Heart right ventricle (tissue), 16 donors: ENCODE data around the gene SLC4A1AP. TPM values are rescaled to one million over a fixed set of nuclear protein-coding genes. Genes with fewer than 3 reads are reported as not detected.

Experiments
- ATAC-seq, 8 donors: fragments of 200-7000 bp; cut with Tn5 transposase; one replicate each; pipeline ENCODE4 v1.9.1; 2020; ENCODE audit warnings: mild to moderate bottlenecking in 8 of 8, moderate library complexity in 8 of 8, moderate number of reproducible peaks in 1 of 8
- DNase-seq, 2 donors: peaks; one replicate each; pipeline ENCODE4 v3.0.0-alpha.2; 2020
- H3K27ac ChIP-seq, 10 donors: fragments of 200-600 bp; sonication (generic) in 2 of 10; one replicate each; pipeline versions ENCODE4 v1.5.0 to v1.8.0; 2020 to 2022; ENCODE audit warnings: mild to moderate bottlenecking in 3 of 10
- H3K27me3 ChIP-seq, 7 donors: fragments of 200-600 bp; one replicate each; pipeline ENCODE4 v1.8.0; 2021 to 2022; ENCODE audit warnings: mild to moderate bottlenecking in 2 of 7
- H3K36me3 ChIP-seq, 9 donors: fragments of 200-600 bp; sonication (generic) in 1 of 9; one replicate each; pipeline versions ENCODE4 v1.5.0 to v1.8.0; 2020 to 2022; ENCODE audit warnings: mild to moderate bottlenecking in 2 of 9
- H3K4me1 ChIP-seq, 9 donors: fragments of 200-600 bp; sonication (generic) in 1 of 9; one replicate each; pipeline versions ENCODE4 v1.5.0 to v1.8.0; 2020 to 2022; ENCODE audit warnings: mild to moderate bottlenecking in 4 of 9
- H3K4me3 ChIP-seq, 10 donors: fragments of 200-600 bp; sonication (generic) in 2 of 10; one replicate each; pipeline versions ENCODE4 v1.5.0 to v1.8.0; 2020 to 2022; ENCODE audit warnings: mild to moderate bottlenecking in 7 of 10, moderate library complexity in 2 of 10
- H3K9me3 ChIP-seq, 11 donors: fragments of 200-600 bp in 10 of 11; sonication (generic) in 2 of 11; one replicate each; pipeline versions ENCODE4 v1.5.0 to v1.8.0; 2013 to 2022; ENCODE audit warnings: mild to moderate bottlenecking in 2 of 11, control low read depth in 1 of 11, moderate library complexity in 1 of 11
- WGBS, 2 donors: extraction: QIAGEN DNeasy Blood & Tissue Kit; methylation state at CpG; one replicate each; pipeline ENCODE4 v1.1.7; 2013; ENCODE audit warnings: inconsistent platforms in 1 of 2; 5-methylcytosine and 5-hydroxymethylcytosine counted together
- intact Hi-C, 10 donors: fragments of 100-400 bp; cut with DNase I; formaldehyde crosslinking; loops; one replicate each; pipeline versions ENCODE4 v1.11.1 to v1.14.2; 2022
- polyA plus RNA-seq, 2 donors: library from polyadenylated mRNA; stranded (reverse); fragments of 200-250 nt; gene quantifications; one replicate each; pipeline ENCODE4 v1.2.3, GENCODE V29; 2013
- total RNA-seq, 10 donors: library from RNA; stranded (reverse); fragmentation: NEBNext Ultra II Directional in 3 of 10; extraction: Animal tissue kit (Norgen Biotek cat#: 25700) in 3 of 10; gene quantifications; one replicate each; pipeline versions ENCODE4 v1.2.1 to v1.2.4, GENCODE V29; 2021 to 2023
- TF ChIP-seq, protein P1 (sequence below), 9 donors: fragments of 200-600 bp; sonication (generic) in 2 of 9; IDR thresholded peaks; one replicate each; pipeline versions ENCODE4 v1.5.0 to v1.8.0; 2021 to 2022; ENCODE audit warnings: antibody characterized with exemption in 9 of 9, mild to moderate bottlenecking in 5 of 9, moderate library complexity in 1 of 9
- donor health status: Arrhythmogenic right ventricular cardiomyopathy.
- donor health status: ischemic (EF 13 %, LVEDD 7.1; RV severe dilation, severe dysfunction).
- donor health status: healthy with polysubstance abuse.
- donor health status: DM: no; HTN: yes; CAD: no.
- donor health status: DM: no; HTN: no; CAD: no.
- donor health status: ischemic (EF 25% LVEDD 6.9; RV normal size, moderate dysfunction).
- donor health status: ischemic (EF 25% LVEDD 5.7; RV mildly dilated, moderate dysfunction).
- donor health status: healthy.
- donor health status: DM: yes; HTN: yes; CAD: no.
- donor health status: Ischemic cardiomyopathy.
- donor health status: ischemic (EF 35%, LVEDD 5.7; RV mildly dilated, moderate dysfunction).
- donor health status: nonischemic (EF 11% LVEDD 7.7; RV severe dilation, severe dysfunction).
- donor health status: DM: yes; HTN: yes; CAD: no.
- donor health status: PGD.
- donor health status: ischemic (EF 29% LVEDD 5.4; RV normal size, mild dysfunction).
- donor health status: nonischemic (EF 23%, LVEDD 6.1; RV moderate dilation, normal function).

The SLC4A1AP gene
- total and polyA plus RNA-seq, 12 donors, result 11.0 to 28.7 (median 22.2) TPM

DNA sequence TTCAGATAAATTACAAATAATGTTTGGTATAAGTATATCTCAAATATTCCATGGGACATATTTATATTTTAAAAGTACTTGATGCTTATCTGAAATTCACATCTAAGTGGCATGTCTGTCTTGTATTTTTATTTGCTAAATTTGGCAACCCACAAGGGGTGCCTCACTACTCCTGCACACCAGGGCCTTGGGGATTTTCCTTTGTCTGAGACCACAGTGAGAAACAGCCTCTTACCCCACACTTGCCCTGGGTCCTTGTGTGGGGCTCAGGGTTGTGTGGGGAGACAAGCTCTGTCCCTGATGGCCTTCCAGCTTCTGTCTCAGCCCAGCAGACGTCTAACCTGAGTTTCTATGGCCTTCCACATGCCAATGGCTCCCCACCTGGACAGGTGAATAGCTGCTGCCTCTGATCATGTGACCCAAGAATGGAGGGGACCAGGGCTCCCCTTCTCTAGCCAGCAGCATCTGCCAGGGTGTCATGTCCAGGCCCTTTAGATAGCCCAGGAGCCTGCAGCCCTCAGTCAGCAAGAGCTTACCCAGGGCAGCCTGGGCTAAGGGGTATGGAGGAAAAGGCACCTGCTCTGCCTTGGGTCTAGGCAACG, 58.3 kb downstream of the SLC4A1AP start:
- Histone ChIP-seq H3K9me3 (no peaks in the 10 kb centered on the region), H3K4me3 (no peak overlapping the region), H3K36me3 (no peaks in the 10 kb centered on the region), H3K4me1 (peaks cover 4 to 53% (median 30%) of the 10 kb centered on the region in 9 donors), H3K27me3 (peaks cover 0 to 7% (median 0%) of the 10 kb centered on the region in 7 donors), H3K27ac (peak overlapping the region in 9 of 10 donors; percentile 42 to 82 (median 72))
- no peak for ATAC-seq
- TF ChIP-seq, protein P1, sequence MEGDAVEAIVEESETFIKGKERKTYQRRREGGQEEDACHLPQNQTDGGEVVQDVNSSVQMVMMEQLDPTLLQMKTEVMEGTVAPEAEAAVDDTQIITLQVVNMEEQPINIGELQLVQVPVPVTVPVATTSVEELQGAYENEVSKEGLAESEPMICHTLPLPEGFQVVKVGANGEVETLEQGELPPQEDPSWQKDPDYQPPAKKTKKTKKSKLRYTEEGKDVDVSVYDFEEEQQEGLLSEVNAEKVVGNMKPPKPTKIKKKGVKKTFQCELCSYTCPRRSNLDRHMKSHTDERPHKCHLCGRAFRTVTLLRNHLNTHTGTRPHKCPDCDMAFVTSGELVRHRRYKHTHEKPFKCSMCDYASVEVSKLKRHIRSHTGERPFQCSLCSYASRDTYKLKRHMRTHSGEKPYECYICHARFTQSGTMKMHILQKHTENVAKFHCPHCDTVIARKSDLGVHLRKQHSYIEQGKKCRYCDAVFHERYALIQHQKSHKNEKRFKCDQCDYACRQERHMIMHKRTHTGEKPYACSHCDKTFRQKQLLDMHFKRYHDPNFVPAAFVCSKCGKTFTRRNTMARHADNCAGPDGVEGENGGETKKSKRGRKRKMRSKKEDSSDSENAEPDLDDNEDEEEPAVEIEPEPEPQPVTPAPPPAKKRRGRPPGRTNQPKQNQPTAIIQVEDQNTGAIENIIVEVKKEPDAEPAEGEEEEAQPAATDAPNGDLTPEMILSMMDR (IDR thresholded peaks at IDR 0.05), result no peak
- 78 to 81% methylated on average over 2 of the region's 2 CpGs for WGBS, 2 donors
- intact Hi-C loops, result loop anchor here in 4 of 10 donors (5.0 to 10.0 kb wide), 5 partner anchors 50 to 683 kb away; partner anchors contain the start of gene MRPL33 (in 1 of the 4)
- no peak for DNase-seq

DNA sequence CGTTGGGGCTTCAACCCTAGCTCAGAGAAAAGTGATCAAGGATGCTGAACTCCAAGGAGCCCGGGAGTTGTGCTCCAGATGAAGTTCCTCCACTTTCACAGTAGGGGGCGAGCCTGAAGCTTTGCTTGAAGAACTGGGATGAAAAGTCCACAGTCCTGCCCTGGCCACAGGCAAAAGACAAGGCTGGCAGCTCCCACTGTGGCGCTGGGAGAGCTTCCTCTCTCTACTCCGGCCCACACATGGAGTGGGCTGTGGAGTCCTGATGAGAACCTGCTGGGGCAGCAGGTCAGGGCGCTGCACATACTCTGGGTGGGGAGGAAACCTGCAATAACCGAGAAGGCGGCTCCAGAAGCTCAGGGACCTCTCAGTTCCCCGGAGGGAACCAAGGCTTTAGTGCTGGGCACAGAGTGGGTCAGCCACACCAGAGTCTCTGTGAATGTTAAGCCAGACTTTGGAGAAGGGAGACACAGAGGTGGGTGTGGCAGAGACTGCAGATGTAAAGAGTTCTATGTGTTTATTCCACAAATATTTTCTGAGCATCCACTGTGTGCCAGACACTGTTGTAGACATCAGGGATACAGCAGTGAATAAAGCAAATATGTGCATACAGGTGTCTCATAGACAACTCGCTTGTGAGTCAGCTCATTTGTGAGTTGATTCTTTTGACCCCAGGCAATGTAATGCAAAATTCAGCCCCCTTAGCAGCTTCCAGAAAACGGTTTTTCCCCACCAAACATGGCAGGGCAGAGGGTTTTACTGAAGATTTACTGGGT, 59.9 kb downstream of the SLC4A1AP start:
- TF ChIP-seq, protein P1 (IDR thresholded peaks at IDR 0.05), result peak; percentile 69 to 91 (median 85)
- H3K27me3 ChIP-seq, result no peaks in the 10 kb centered on the region
- ATAC-seq (peak; percentile 50 to 80 (median 72)), DNase-seq (peak; percentile 43 to 72)
- no peak overlapping the region for H3K4me3 ChIP-seq
- H3K36me3 ChIP-seq, result no peaks in the 10 kb centered on the region
- H3K4me1 ChIP-seq, result peaks cover 4 to 60% (median 42%) of the 10 kb centered on the region in 9 donors
- peak overlapping the region in 9 of 10 donors; percentile 49 to 84 (median 73) for H3K27ac ChIP-seq
- 42 to 43% methylated on average over 11 of the region's 11 CpGs for WGBS, 2 donors
- intact Hi-C loops, result loop anchor here in 4 of 10 donors (5.0 to 10.0 kb wide), 5 partner anchors 49 to 681 kb away; partner anchors contain the start of gene MRPL33 (in 1 of the 4)
- H3K9me3 ChIP-seq, result no peaks in the 10 kb centered on the region

DNA sequence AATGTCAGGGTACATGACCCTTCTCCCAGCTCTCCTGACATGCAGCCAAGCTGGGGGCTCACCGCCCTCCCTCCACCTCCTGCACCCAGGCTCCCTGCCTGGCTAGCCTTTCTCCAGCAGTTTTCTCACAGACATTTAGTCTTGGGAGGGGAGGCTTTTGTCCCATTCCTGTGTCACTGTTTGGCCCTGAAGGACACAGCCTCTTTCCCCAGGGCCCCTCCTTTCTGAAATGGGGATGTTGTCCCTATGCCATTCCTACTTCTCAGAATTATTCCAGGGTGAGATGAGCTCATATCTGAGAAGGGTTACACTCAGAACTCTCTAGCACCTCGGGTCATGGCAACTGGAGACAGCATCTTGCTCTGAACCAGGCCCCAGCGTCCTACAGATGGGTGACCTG, 60.5 kb downstream of the SLC4A1AP start:
- Histone ChIP-seq H3K27ac (peak overlapping the region in 8 of 10 donors; percentile 49 to 84 (median 76)), H3K9me3 (no peaks in the 10 kb centered on the region), H3K4me3 (no peak overlapping the region), H3K36me3 (no peaks in the 10 kb centered on the region), H3K27me3 (no peaks in the 10 kb centered on the region), H3K4me1 (peaks cover 4 to 67% (median 48%) of the 10 kb centered on the region in 9 donors)
- DNase-seq (no peak), ATAC-seq (peak in 5 of 8 donors; percentile 7 to 48 (median 25))
- TF ChIP-seq, protein P1 (IDR thresholded peaks at IDR 0.05), result no peak
- WGBS, 2 donors, result 78 to 81% methylated on average over 3 of the region's 3 CpGs
- intact Hi-C loops, result loop anchor here in 4 of 10 donors (5.0 to 10.0 kb wide), 5 partner anchors 48 to 681 kb away; partner anchors contain the start of gene MRPL33 (in 1 of the 4)
